Measurements from ENCODE around the gene TYK2.

TYK2 gene

GRCh38 chr19:10398819-10399218 is 18.4 kb upstream of the TYK2 start:
- TF ChIP-seq CTCF (IDR thresholded peaks at IDR 0.05; ENCODE audit: control insufficient read depth, extremely low read depth, insufficient read depth) = no peak
- no peak for DNase-seq (ENCODE audit: low read depth)
- no peak overlapping the region for H3K4me3 ChIP-seq (ENCODE audit: low read depth, low read length)

- TF ChIP-seq CTCF (IDR thresholded peaks at IDR 0.05; ENCODE audit: control insufficient read depth, extremely low read depth, insufficient read depth) = no peak
- H3K4me3 ChIP-seq (ENCODE audit: low read depth, low read length) = no peak overlapping the region
- DNase-seq (ENCODE audit: low read depth) = no peak
Observed at GRCh38 chr19:10395917-10396316, 15.5 kb upstream of the TYK2 start.

- no peak for TF ChIP-seq CTCF (IDR thresholded peaks at IDR 0.05; ENCODE audit: control insufficient read depth, extremely low read depth, insufficient read depth)
- DNase-seq (ENCODE audit: low read depth) = no peak
- no peak overlapping the region for H3K4me3 ChIP-seq (ENCODE audit: low read depth, low read length)
Observed at GRCh38 chr19:10395436-10395835, 15.1 kb upstream of the TYK2 start.

GRCh38 chr19:10395003-10395402 is 14.6 kb upstream of the TYK2 start:
- no peak for DNase-seq (ENCODE audit: low read depth)
- no peak for TF ChIP-seq CTCF (IDR thresholded peaks at IDR 0.05; ENCODE audit: control insufficient read depth, extremely low read depth, insufficient read depth)
- H3K4me3 ChIP-seq (ENCODE audit: low read depth, low read length) = no peak overlapping the region

- TF ChIP-seq CTCF (IDR thresholded peaks at IDR 0.05; ENCODE audit: control insufficient read depth, extremely low read depth, insufficient read depth) = no peak
Observed at GRCh38 chr19:10393137-10393536, 12.8 kb upstream of the TYK2 start.

GRCh38 chr19:10392120-10392519 is 11.7 kb upstream of the TYK2 start:
- H3K4me3 ChIP-seq (ENCODE audit: low read depth, low read length) = no peak overlapping the region
- no peak for TF ChIP-seq CTCF (IDR thresholded peaks at IDR 0.05; ENCODE audit: control insufficient read depth, extremely low read depth, insufficient read depth)
- DNase-seq (ENCODE audit: low read depth) = no peak

More at GRCh38 chr19:10393137-10393536, 12.8 kb upstream of the TYK2 start:
- no peak for DNase-seq (ENCODE audit: low read depth)
- no peak overlapping the region for H3K4me3 ChIP-seq (ENCODE audit: low read depth, low read length)

- H3K4me3 ChIP-seq (ENCODE audit: low read depth, low read length) = no peak overlapping the region
- DNase-seq (ENCODE audit: low read depth) = peak; percentile 30
- peak; percentile 92 for TF ChIP-seq CTCF (IDR thresholded peaks at IDR 0.05; ENCODE audit: control insufficient read depth, extremely low read depth, insufficient read depth)
Observed at GRCh38 chr19:10390652-10391286, 10.4 kb upstream of the TYK2 start.
